ENCODE results near the gene ANO10.

The ANO10 gene

GRCh38 chr3:43540624-43541023, 81.2 kb downstream of the ANO10 start:
- Histone ChIP-seq H3K27me3 (no peaks in the 10 kb centered on the region), H3K4me1 (no peaks in the 10 kb centered on the region), H3K36me3 (no peaks in the 10 kb centered on the region), H3K4me3 (no peak overlapping the region), H3K27ac (no peak overlapping the region), H3K9me3 (no peaks in the 10 kb centered on the region)
- intact Hi-C loops (cut with DNase I; ENCODE audit: low total_unique reads) = loop anchor here (5.0 kb wide), 1 partner anchor 657 kb away; no protein-coding TSS in a partner anchor
- no peak for TF ChIP-seq CTCF (IDR thresholded peaks at IDR 0.05)
- no peak for DNase-seq

GRCh38 chr3:43539321-43539720, 82.5 kb downstream of the ANO10 start:
- Histone ChIP-seq H3K4me1 (no peaks in the 10 kb centered on the region), H3K27me3 (no peaks in the 10 kb centered on the region), H3K4me3 (no peak overlapping the region), H3K27ac (no peak overlapping the region), H3K9me3 (no peaks in the 10 kb centered on the region), H3K36me3 (no peaks in the 10 kb centered on the region)
- no peak for TF ChIP-seq CTCF (IDR thresholded peaks at IDR 0.05)
- DNase-seq = no peak
- intact Hi-C loops (cut with DNase I; ENCODE audit: low total_unique reads) = no loop called here

- intact Hi-C loops (cut with DNase I; ENCODE audit: low total_unique reads) = no loop called here
- H3K27ac ChIP-seq = no peak overlapping the region
- no peak for DNase-seq
- H3K27me3 ChIP-seq = no peaks in the 10 kb centered on the region
- H3K9me3 ChIP-seq = no peaks in the 10 kb centered on the region
- no peaks in the 10 kb centered on the region for H3K36me3 ChIP-seq
- TF ChIP-seq CTCF (IDR thresholded peaks at IDR 0.05) = no peak
- H3K4me1 ChIP-seq = no peaks in the 10 kb centered on the region
- no peak overlapping the region for H3K4me3 ChIP-seq
Measured at GRCh38 chr3:43537225-43537624, 84.6 kb downstream of the ANO10 start.

- H3K4me3 ChIP-seq = no peak overlapping the region
- no peaks in the 10 kb centered on the region for H3K36me3 ChIP-seq
- no peaks in the 10 kb centered on the region for H3K27me3 ChIP-seq
- no peak for TF ChIP-seq CTCF (IDR thresholded peaks at IDR 0.05)
- intact Hi-C loops (cut with DNase I; ENCODE audit: low total_unique reads) = no loop called here
- H3K27ac ChIP-seq = no peak overlapping the region
- H3K4me1 ChIP-seq = no peaks in the 10 kb centered on the region
- H3K9me3 ChIP-seq = no peaks in the 10 kb centered on the region
- no peak for DNase-seq
Measured at GRCh38 chr3:43534675-43535074, 87.1 kb downstream of the ANO10 start.

- no peak for TF ChIP-seq CTCF (IDR thresholded peaks at IDR 0.05)
Measured at GRCh38 chr3:43533009-43533408, 88.8 kb downstream of the ANO10 start.

GRCh38 chr3:43531835-43532234, 90.0 kb downstream of the ANO10 start:
- intact Hi-C loops (cut with DNase I; ENCODE audit: low total_unique reads) = no loop called here

More at GRCh38 chr3:43533009-43533408, 88.8 kb downstream of the ANO10 start:
- no peak for DNase-seq
- Histone ChIP-seq H3K4me1 (no peaks in the 10 kb centered on the region), H3K9me3 (peaks cover 0 to 9% (median 0%) of the 10 kb centered on the region in 3 donors), H3K27me3 (no peaks in the 10 kb centered on the region), H3K4me3 (no peak overlapping the region), H3K27ac (no peak overlapping the region), H3K36me3 (peaks cover 0 to 8% (median 0%) of the 10 kb centered on the region in 3 donors)
- intact Hi-C loops (cut with DNase I; ENCODE audit: low total_unique reads) = no loop called here

More at GRCh38 chr3:43531835-43532234, 90.0 kb downstream of the ANO10 start:
- Histone ChIP-seq H3K4me3 (no peak overlapping the region), H3K9me3 (peaks cover 0 to 9% (median 0%) of the 10 kb centered on the region in 3 donors), H3K4me1 (no peaks in the 10 kb centered on the region), H3K36me3 (peaks cover 0 to 8% (median 0%) of the 10 kb centered on the region in 3 donors), H3K27ac (no peak overlapping the region), H3K27me3 (no peaks in the 10 kb centered on the region)
- TF ChIP-seq CTCF (IDR thresholded peaks at IDR 0.05) = no peak
- DNase-seq = no peak
